ENCODE results near the gene AKT3. TPM values are rescaled to one million over a fixed set of nuclear protein-coding genes. Genes with fewer than 3 reads are reported as not detected.

The AKT3 gene
- total and polyA plus RNA-seq, 4 donors: 7.1 to 53.1 (median 23.8) TPM

GRCh38 chr1:243481101-243481500 is 368.9 kb downstream of the AKT3 start:
- H3K4me1 ChIP-seq (ENCODE audit: control insufficient read depth in 5 of 5, insufficient read depth in 5 of 5, low read length in 5 of 5): peaks cover 0 to 13% (median 5%) of the 10 kb centered on the region in 5 donors
- ATAC-seq (ENCODE audit: insufficient read depth, low FRiP score) (no peak), DNase-seq (no peak)
- no peaks in the 10 kb centered on the region for H3K9me3 ChIP-seq (ENCODE audit: control insufficient read depth in 4 of 4, insufficient read depth in 3 of 4, low read length in 3 of 4)
- no peak overlapping the region for H3K27ac ChIP-seq (ENCODE audit: low read depth in 1 of 2, low read length in 1 of 2)
- no peak overlapping the region for H3K9ac ChIP-seq (ENCODE audit: insufficient read depth in 1 of 2, low read length in 2 of 2)
- 97% methylated on average over 5 of the region's 5 CpGs for WGBS, 2 donors
- TF ChIP-seq CTCF (IDR thresholded peaks at IDR 0.05; ENCODE audit: control extremely low read depth, extremely low read depth): no peak
- no peak overlapping the region for H3K4me3 ChIP-seq
- H3K36me3 ChIP-seq (ENCODE audit: control insufficient read depth in 4 of 4, insufficient read depth in 4 of 4, low read length in 4 of 4): peaks cover 0 to 4% (median 0%) of the 10 kb centered on the region in 4 donors
- no peaks in the 10 kb centered on the region for H3K27me3 ChIP-seq (ENCODE audit: control insufficient read depth in 3 of 3, insufficient read depth in 3 of 3, low read length in 2 of 3)

DNA sequence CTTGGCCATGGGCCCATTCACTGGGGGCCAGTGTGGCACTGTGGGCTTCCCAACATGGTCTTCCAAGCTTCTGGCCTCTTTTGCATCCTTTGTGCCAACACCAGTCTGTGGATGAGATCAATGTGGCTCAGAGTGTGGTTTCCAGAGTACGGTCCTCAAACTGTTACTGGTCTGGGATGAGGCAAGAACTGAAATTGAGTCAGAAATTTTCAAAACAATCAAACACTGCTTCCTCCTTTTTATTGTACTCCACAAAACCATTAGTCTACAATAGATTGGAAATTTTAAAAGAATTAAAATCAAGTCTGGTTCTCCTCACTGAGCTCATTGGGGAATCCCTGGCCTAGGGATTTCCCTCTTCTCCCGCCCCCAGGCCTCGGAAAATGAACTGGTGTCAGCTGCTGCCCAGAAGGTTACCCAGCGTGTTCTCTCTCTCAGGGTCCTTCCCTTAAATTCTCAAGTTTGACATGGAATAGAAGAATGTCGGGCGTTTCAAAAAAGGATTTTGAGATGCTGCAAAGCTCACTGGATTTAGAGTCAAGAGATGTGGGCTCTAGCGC is 372.2 kb downstream of the AKT3 start:
- no peak overlapping the region for H3K27ac ChIP-seq (ENCODE audit: low read depth in 1 of 2, low read length in 1 of 2)
- H3K4me1 ChIP-seq (ENCODE audit: control insufficient read depth in 5 of 5, insufficient read depth in 5 of 5, low read length in 5 of 5): peaks cover 0 to 22% (median 8%) of the 10 kb centered on the region in 5 donors
- ATAC-seq (ENCODE audit: insufficient read depth, low FRiP score) (no peak), DNase-seq (no peak)
- H3K9me3 ChIP-seq (ENCODE audit: control insufficient read depth in 4 of 4, insufficient read depth in 3 of 4, low read length in 3 of 4): no peaks in the 10 kb centered on the region
- H3K36me3 ChIP-seq (ENCODE audit: control insufficient read depth in 4 of 4, insufficient read depth in 4 of 4, low read length in 4 of 4): peaks cover 0 to 8% (median 0%) of the 10 kb centered on the region in 4 donors
- no peaks in the 10 kb centered on the region for H3K27me3 ChIP-seq (ENCODE audit: control insufficient read depth in 3 of 3, insufficient read depth in 3 of 3, low read length in 2 of 3)
- TF ChIP-seq CTCF (IDR thresholded peaks at IDR 0.05; ENCODE audit: control extremely low read depth, extremely low read depth): no peak
- WGBS, 2 donors: 87 to 90% methylated on average over 7 of the region's 7 CpGs
- no peak overlapping the region for H3K9ac ChIP-seq (ENCODE audit: insufficient read depth in 1 of 2, low read length in 2 of 2)
- H3K4me3 ChIP-seq: no peak overlapping the region

GRCh38 chr1:243475966-243476365 is 374.1 kb downstream of the AKT3 start:
- no peak for ATAC-seq (ENCODE audit: insufficient read depth, low FRiP score)
- WGBS, 2 donors: 92 to 93% methylated on average over 7 of the region's 7 CpGs
- H3K4me3 ChIP-seq: no peak overlapping the region
- no peaks in the 10 kb centered on the region for H3K9me3 ChIP-seq (ENCODE audit: control insufficient read depth in 4 of 4, insufficient read depth in 3 of 4, low read length in 3 of 4)
- no peak overlapping the region for H3K9ac ChIP-seq (ENCODE audit: insufficient read depth in 1 of 2, low read length in 2 of 2)
- no peak for TF ChIP-seq CTCF (IDR thresholded peaks at IDR 0.05; ENCODE audit: control extremely low read depth, extremely low read depth)
- H3K27ac ChIP-seq (ENCODE audit: low read depth in 1 of 2, low read length in 1 of 2): no peak overlapping the region
- H3K36me3 ChIP-seq (ENCODE audit: control insufficient read depth in 4 of 4, insufficient read depth in 4 of 4, low read length in 4 of 4): peaks cover 0 to 8% (median 0%) of the 10 kb centered on the region in 4 donors
- peak; percentile 59 to 64 (median 62) for DNase-seq
- H3K27me3 ChIP-seq (ENCODE audit: control insufficient read depth in 3 of 3, insufficient read depth in 3 of 3, low read length in 2 of 3): no peaks in the 10 kb centered on the region
- peaks cover 0 to 16% (median 3%) of the 10 kb centered on the region in 5 donors for H3K4me1 ChIP-seq (ENCODE audit: control insufficient read depth in 5 of 5, insufficient read depth in 5 of 5, low read length in 5 of 5)

DNA sequence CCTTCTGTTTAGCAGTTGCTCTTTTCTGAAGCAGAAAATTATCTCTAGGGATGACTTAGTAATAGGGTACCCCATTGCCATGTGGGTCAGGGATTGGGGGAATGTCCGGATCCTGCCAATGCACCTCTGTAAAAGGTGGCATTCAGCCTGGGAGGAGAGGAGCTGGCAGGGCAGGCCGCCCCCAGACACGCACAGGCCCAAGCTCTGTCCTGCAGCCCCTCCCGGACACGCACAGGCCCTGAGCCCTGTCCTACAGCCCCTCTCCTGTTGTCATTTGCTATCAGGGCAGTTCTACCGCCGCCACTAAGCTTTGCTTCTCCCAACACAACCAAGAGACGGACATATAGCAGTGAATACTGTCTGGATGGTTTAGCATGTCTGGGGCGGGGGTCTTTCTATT is 375.1 kb downstream of the AKT3 start:
- Histone ChIP-seq H3K9ac (ENCODE audit: insufficient read depth in 1 of 2, low read length in 2 of 2) (no peak overlapping the region), H3K27ac (ENCODE audit: low read depth in 1 of 2, low read length in 1 of 2) (no peak overlapping the region), H3K27me3 (ENCODE audit: control insufficient read depth in 3 of 3, insufficient read depth in 3 of 3, low read length in 2 of 3) (no peaks in the 10 kb centered on the region), H3K36me3 (ENCODE audit: control insufficient read depth in 4 of 4, insufficient read depth in 4 of 4, low read length in 4 of 4) (peaks cover 0 to 11% (median 1%) of the 10 kb centered on the region in 4 donors), H3K4me3 (no peak overlapping the region), H3K9me3 (ENCODE audit: control insufficient read depth in 4 of 4, insufficient read depth in 3 of 4, low read length in 3 of 4) (no peaks in the 10 kb centered on the region), H3K4me1 (ENCODE audit: control insufficient read depth in 5 of 5, insufficient read depth in 5 of 5, low read length in 5 of 5) (peaks cover 0 to 16% (median 3%) of the 10 kb centered on the region in 5 donors)
- no peak for TF ChIP-seq CTCF (IDR thresholded peaks at IDR 0.05; ENCODE audit: control extremely low read depth, extremely low read depth)
- ATAC-seq (ENCODE audit: insufficient read depth, low FRiP score) (no peak), DNase-seq (no peak)
- 96 to 98% methylated on average over 9 of the region's 9 CpGs for WGBS, 2 donors
